Endothelial cell of umbilical vein (primary cell): ENCODE data around the gene MRPS23. TPM values are rescaled to one million over a fixed set of nuclear protein-coding genes. Genes with fewer than 3 reads are reported as not detected.

Source experiments
- BruUV-seq: library from RNA; stranded (reverse); fragments of 400-500 nt; replicated peaks from 2 replicates; lab custom pipeline; 2021; lab: Mats Ljungman, UMichigan
- CTCF ChIA-PET: fragments of 300-600, 350-600 bp; sonication (Branson Sonifier 250); formaldehyde crosslinking; loops from one replicate; lab custom pipeline; 2021; ENCODE audit warnings: antibody characterized with exemption, inconsistent platforms; lab: Charles Lee
- POLR2A ChIA-PET: fragments of 300-600, 350-600 bp; sonication (Branson Sonifier 250); formaldehyde crosslinking; loops from one replicate; lab custom pipeline; 2021; ENCODE audit warnings: antibody characterized with exemption, inconsistent platforms; lab: Charles Lee
- DNase-seq: peaks from one replicate; pipeline ENCODE4 v3.0.0-alpha.2; 2011; ENCODE audit warnings: low read depth, low spot score
- FAIRE-seq: peaks from 2 replicates; lab custom pipeline; 2011; peaks lifted over from hg19 to GRCh38; lab: Jason Lieb, UNC
- H2AFZ ChIP-seq: 2 replicates; pipeline ENCODE4 v1.6.0; 2012; ENCODE audit warnings: low read depth, low read length, control low read depth, inconsistent platforms
- H3K27ac ChIP-seq: 2 replicates; pipeline ENCODE4 v1.5.1; 2011; ENCODE audit warnings: low read depth, mild to moderate bottlenecking, control low read depth, low read length, moderate library complexity; ENCODE audit not compliant: insufficient read depth
- H3K27me3 ChIP-seq, 2 experiments: 2 replicates each; pipeline versions ENCODE4 v1.6.0 to v1.6.1; 2011; ENCODE audit warnings: low read length in 2 of 2, mixed read lengths in 1 of 2; ENCODE audit not compliant: control insufficient read depth in 2 of 2, insufficient read depth in 2 of 2
- H3K36me3 ChIP-seq, 2 experiments: 2 replicates in 1 of 2; 3 replicates in 1 of 2; pipeline ENCODE4 v1.5.1; 2011; ENCODE audit warnings: low read length in 2 of 2, mild to moderate bottlenecking in 1 of 2, moderate library complexity in 1 of 2; ENCODE audit not compliant: control insufficient read depth in 2 of 2, insufficient read depth in 2 of 2; ENCODE audit errors: extremely low read depth in 1 of 2
- H3K4me1 ChIP-seq: 3 replicates; pipeline ENCODE4 v1.5.1; 2011; ENCODE audit warnings: mild to moderate bottlenecking, low read length; ENCODE audit not compliant: control insufficient read depth, insufficient read depth; ENCODE audit errors: extremely low read depth
- H3K4me2 ChIP-seq: 2 replicates; pipeline ENCODE4 v1.6.1; 2011; ENCODE audit warnings: low read length, control low read depth, mixed read lengths; ENCODE audit not compliant: insufficient read depth
- H3K4me3 ChIP-seq, 3 experiments: fragments of 200-600 bp in 1 of 3; sonication (generic), shearing (Covaris generic) in 1 of 3; replicated peaks in 1 of 3; 2 replicates each; pipeline ENCODE4 v1.5.1; 2011 to 2016; ENCODE audit warnings: control low read depth in 3 of 3, low read length in 3 of 3, mild to moderate bottlenecking in 2 of 3, inconsistent platforms in 1 of 3, low read depth in 1 of 3, moderate library complexity in 1 of 3; ENCODE audit not compliant: insufficient read depth in 1 of 3
- H3K79me2 ChIP-seq: 2 replicates; pipeline ENCODE4 v1.6.0; 2012; ENCODE audit warnings: low read length, inconsistent platforms; ENCODE audit not compliant: control insufficient read depth, insufficient read depth
- H3K9ac ChIP-seq: replicated peaks from 2 replicates; pipeline ENCODE3; 2011; ENCODE audit warnings: low read length, control low read depth; ENCODE audit not compliant: insufficient read depth; ENCODE audit errors: extremely low read depth
- H3K9me1 ChIP-seq: replicated peaks from 3 replicates; pipeline ENCODE4 v1.6.0; 2011; ENCODE audit warnings: mild to moderate bottlenecking, low read length; ENCODE audit not compliant: control insufficient read depth, insufficient read depth; ENCODE audit errors: extremely low read depth
- H3K9me3 ChIP-seq: replicated peaks from 2 replicates; pipeline ENCODE4 v1.5.1; 2012; ENCODE audit warnings: low read length, inconsistent platforms; ENCODE audit not compliant: control insufficient read depth, insufficient read depth
- H4K20me1 ChIP-seq: replicated peaks from 2 replicates; pipeline ENCODE3; 2011; ENCODE audit warnings: mild to moderate bottlenecking, low read length; ENCODE audit not compliant: control insufficient read depth, insufficient read depth; ENCODE audit errors: extremely low read depth
- CTCF ChIP-seq, 2 donors: IDR thresholded peaks; 1 replicate in 1 of 2; 2 replicates in 1 of 2; pipeline ENCODE4 v1.5.1; 2011; ENCODE audit warnings: low read length in 2 of 2, mild to moderate bottlenecking in 2 of 2, moderate library complexity in 2 of 2, control low read depth in 1 of 2, inconsistent platforms in 1 of 2, low read depth in 1 of 2; ENCODE audit not compliant: insufficient read depth in 1 of 2; ENCODE audit errors: extremely low read depth in 1 of 2
- EZH2 ChIP-seq: IDR thresholded peaks from 2 replicates; pipeline ENCODE4 v1.6.1; 2012; ENCODE audit warnings: borderline replicate concordance, low read depth, mild to moderate bottlenecking, moderate library complexity, low read length, inconsistent platforms; ENCODE audit not compliant: severe bottlenecking
- FOS ChIP-seq: IDR thresholded peaks from 2 replicates; pipeline ENCODE4 v1.6.1; 2011; ENCODE audit warnings: mild to moderate bottlenecking, low read length, moderate library complexity, borderline replicate concordance; ENCODE audit not compliant: insufficient read depth
- GATA2 ChIP-seq: IDR thresholded peaks from 2 replicates; pipeline ENCODE4 v1.7.0; 2011; ENCODE audit warnings: low read depth, mild to moderate bottlenecking, moderate library complexity, mixed read lengths, low read length; ENCODE audit not compliant: insufficient read length, insufficient read depth
- JUN ChIP-seq: IDR thresholded peaks from 2 replicates; pipeline ENCODE4 v1.6.1; 2011; ENCODE audit warnings: borderline replicate concordance, low read depth; ENCODE audit not compliant: insufficient read length, insufficient read depth
- MAX ChIP-seq: IDR thresholded peaks from 2 replicates; pipeline ENCODE4 v1.6.1; 2011; ENCODE audit not compliant: insufficient read depth, insufficient read length
- MYC ChIP-seq: IDR thresholded peaks from one replicate; pipeline ENCODE4 v1.6.1; 2011; ENCODE audit warnings: mild to moderate bottlenecking, low read depth, low read length
- POLR2A ChIP-seq: IDR thresholded peaks from 2 replicates; pipeline ENCODE4 v1.6.1; 2012; ENCODE audit warnings: low read depth, mild to moderate bottlenecking, control low read depth, low read length
- POLR2AphosphoS5 ChIP-seq: IDR thresholded peaks from 2 replicates; pipeline ENCODE4 v1.6.1; 2012; ENCODE audit warnings: low read depth, mild to moderate bottlenecking, control low read depth, low read length, moderate library complexity; ENCODE audit not compliant: insufficient read depth
- dilution Hi-C: fragments of 300-500 bp; cut with MboI; formaldehyde crosslinking; loops from one replicate; pipeline ENCODE4 v1.15.0; 2019; ENCODE audit warnings: low sequenced_read_pairs; ENCODE audit not compliant: extremely low pct_ligation_motif_present
- intact Hi-C: fragments of 100-400 bp; cut with micrococcal nuclease; formaldehyde crosslinking; loops from one replicate; pipeline ENCODE4 v1.10.0; 2022
- polyA plus RNA-seq, 4 experiments: library from polyadenylated mRNA; depleted of rRNA in 3 of 4; stranded (reverse) in 3 of 4; unstranded in 1 of 4; fragments of >200 nt; gene quantifications; 2 replicates each; pipeline versions ENCODE4 v1.2.1 to v1.2.3, GENCODE V29; 2011 to 2012; ENCODE audit warnings: missing spikeins in 1 of 4
- total RNA-seq: library from RNA; stranded (reverse); gene quantifications from 2 replicates; pipeline ENCODE4 v1.2.3, GENCODE V29; 2021

Gene MRPS23
- total and polyA plus RNA-seq, 2 donors (not counting 3 experiments of a cell fraction or from before 2014, with no cell fraction given), result 39.9 to 46.2 TPM

GRCh38 chr17:57838453-57838852, 11.4 kb downstream of the MRPS23 start:
- ChIA-PET CTCF (interaction anchor here (0.9 to 1.4 kb wide), 2 partner anchors 12 to 91 kb away, joined by 4 read pairs; no protein-coding TSS in a partner anchor), POLR2A (no interaction called here)
- H3K4me3 ChIP-seq, result no peak overlapping the region
- H3K9ac ChIP-seq, result no peak overlapping the region
- no peak for TF ChIP-seq POLR2AphosphoS5
- TF ChIP-seq FOS, result no peak
- TF ChIP-seq EZH2, result no peak
- no peak for TF ChIP-seq MAX
- TF ChIP-seq MYC, result no peak
- TF ChIP-seq GATA2, result no peak
- TF ChIP-seq CTCF (IDR thresholded peaks at IDR 0.05; ENCODE audit: extremely low read depth in 1 of 2, insufficient read depth in 1 of 2, low read depth in 1 of 2, low read length in 2 of 2), result no peak
- no peak for TF ChIP-seq JUN
- no peak for TF ChIP-seq POLR2A
- peaks cover 2% of the 10 kb centered on the region for H4K20me1 ChIP-seq
- no peak overlapping the region for H2AFZ ChIP-seq
- peaks cover 4% of the 10 kb centered on the region for H3K79me2 ChIP-seq
- H3K36me3 ChIP-seq, result peaks cover 0 to 9% of the 10 kb centered on the region in 2 experiments
- H3K27ac ChIP-seq, result no peak overlapping the region
- intact Hi-C loops, result no loop called here
- BruUV-seq, result no TSS peak
- H3K4me1 ChIP-seq, result no peaks in the 10 kb centered on the region
- dilution Hi-C loops, result no loop called here
- no peak for FAIRE-seq
- no peak for DNase-seq
- H3K9me1 ChIP-seq, result no peaks in the 10 kb centered on the region
- no peak overlapping the region for H3K4me2 ChIP-seq
- H3K9me3 ChIP-seq, result no peaks in the 10 kb centered on the region
- no peaks in the 10 kb centered on the region for H3K27me3 ChIP-seq
